Lung (tissue), 12 donors: ENCODE data around the gene PRKCE. TPM values are rescaled to one million over a fixed set of nuclear protein-coding genes. Genes with fewer than 3 reads are reported as not detected.
A peak's percentile ranks its signal among the peaks of the same experiment; 100 is the strongest.

Experiments
- ATAC-seq: fragments of 200-7000 bp; cut with Tn5 transposase; one replicate; pipeline ENCODE4 v1.9.1; 2020; ENCODE audit warnings: moderate number of reproducible peaks; ENCODE audit not compliant: insufficient read depth, low FRiP score
- DNase-seq, 3 donors: peaks; one replicate each; pipeline ENCODE4 v3.0.0-alpha.2; 2013 to 2017
- H3K27ac ChIP-seq, 2 donors: one replicate each; pipeline ENCODE4 v1.5.1; 2013; ENCODE audit warnings: mild to moderate bottlenecking in 2 of 2, moderate library complexity in 2 of 2, control low read depth in 1 of 2, inconsistent platforms in 1 of 2, low read depth in 1 of 2, low read length in 1 of 2
- H3K27me3 ChIP-seq, 3 donors: one replicate each; pipeline ENCODE4 v1.5.1; 2013; ENCODE audit warnings: low read length in 2 of 3; ENCODE audit not compliant: control insufficient read depth in 3 of 3, insufficient read depth in 3 of 3
- H3K36me3 ChIP-seq, 4 donors: one replicate each; pipeline ENCODE4 v1.5.1; 2013; ENCODE audit warnings: low read length in 4 of 4, mild to moderate bottlenecking in 1 of 4, moderate library complexity in 1 of 4; ENCODE audit not compliant: control insufficient read depth in 4 of 4, insufficient read depth in 4 of 4
- H3K4me1 ChIP-seq, 5 donors: one replicate each; pipeline ENCODE4 v1.5.1; 2013; ENCODE audit warnings: low read length in 5 of 5, mild to moderate bottlenecking in 2 of 5, moderate library complexity in 1 of 5; ENCODE audit not compliant: control insufficient read depth in 5 of 5, insufficient read depth in 5 of 5
- H3K4me3 ChIP-seq: one replicate; pipeline ENCODE4 v1.5.1; 2013; ENCODE audit warnings: mild to moderate bottlenecking, control low read depth, moderate library complexity
- H3K9ac ChIP-seq, 2 donors: one replicate each; pipeline ENCODE4 v1.5.1; 2013; ENCODE audit warnings: low read length in 2 of 2, control low read depth in 1 of 2; ENCODE audit not compliant: insufficient read depth in 1 of 2
- H3K9me3 ChIP-seq, 4 donors: one replicate each; pipeline ENCODE4 v1.5.1; 2013; ENCODE audit warnings: low read length in 3 of 4, mild to moderate bottlenecking in 1 of 4, moderate library complexity in 1 of 4; ENCODE audit not compliant: control insufficient read depth in 4 of 4, insufficient read depth in 3 of 4
- WGBS, 2 donors: extraction: QIAGEN DNeasy Blood & Tissue Kit; methylation state at CpG; one replicate each; pipeline ENCODE4 v1.1.7; 2013; 5-methylcytosine and 5-hydroxymethylcytosine counted together
- polyA plus RNA-seq, 2 donors: library from polyadenylated mRNA; stranded (reverse); fragments of 200-250 nt; gene quantifications; one replicate each; pipeline ENCODE4 v1.2.1, GENCODE V29; 2013
- total RNA-seq, 2 donors: library from RNA; depleted of rRNA in 1 of 2; stranded (reverse); fragments of >200 nt in 1 of 2; gene quantifications; one replicate each; pipeline ENCODE4 v1.2.1, GENCODE V29; 2014 to 2021
- TF ChIP-seq, protein P1 (sequence below): IDR thresholded peaks from 2 replicates; pipeline ENCODE4 v1.5.1; 2012; ENCODE audit warnings: mild to moderate bottlenecking; ENCODE audit errors: control extremely low read depth, extremely low read depth
- donor health status: control.
- donor health status: control.
- donor health status: Bipolar disorder and iron deficiency.
- donor health status: healthy.
- donor health status: DM: yes; HTN: yes; CAD: no.

PRKCE gene
- total and polyA plus RNA-seq, 4 donors: 12.5 to 82.2 (median 32.1) TPM

DNA sequence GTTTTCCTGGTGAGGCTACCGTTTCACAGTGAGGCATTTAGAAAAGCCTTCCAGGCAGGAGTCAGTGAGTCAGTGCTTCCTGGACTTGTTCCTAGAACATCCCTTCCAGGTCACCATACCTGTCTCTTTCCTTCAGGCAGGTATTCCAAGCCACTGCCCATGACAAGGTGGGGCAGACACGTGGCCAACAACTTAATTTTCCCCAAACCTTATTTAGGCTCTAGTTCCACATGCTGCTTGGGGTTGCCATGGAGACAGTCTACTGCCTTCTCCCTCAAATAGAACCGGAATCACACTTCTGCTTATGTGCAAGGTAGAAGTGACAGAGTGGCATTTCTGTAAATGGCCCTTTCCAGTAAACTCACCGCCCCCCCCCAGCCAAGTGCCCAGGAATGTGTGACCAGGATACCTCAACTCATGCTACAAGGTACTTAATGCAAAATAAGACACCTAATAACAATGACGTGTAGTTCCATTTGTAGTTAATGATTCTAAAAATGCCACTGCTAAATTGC lies 258.3 kb downstream of the PRKCE start:
- Histone ChIP-seq H3K9ac (no peak overlapping the region), H3K4me3 (no peak overlapping the region), H3K4me1 (peaks cover 0 to 18% (median 6%) of the 10 kb centered on the region in 5 donors), H3K27me3 (no peaks in the 10 kb centered on the region), H3K36me3 (no peaks in the 10 kb centered on the region), H3K9me3 (no peaks in the 10 kb centered on the region), H3K27ac (peak overlapping the region in 1 of 2 donors; percentile 47)
- DNase-seq: peak in 2 of 3 donors; percentile 57
- TF ChIP-seq, protein P1, sequence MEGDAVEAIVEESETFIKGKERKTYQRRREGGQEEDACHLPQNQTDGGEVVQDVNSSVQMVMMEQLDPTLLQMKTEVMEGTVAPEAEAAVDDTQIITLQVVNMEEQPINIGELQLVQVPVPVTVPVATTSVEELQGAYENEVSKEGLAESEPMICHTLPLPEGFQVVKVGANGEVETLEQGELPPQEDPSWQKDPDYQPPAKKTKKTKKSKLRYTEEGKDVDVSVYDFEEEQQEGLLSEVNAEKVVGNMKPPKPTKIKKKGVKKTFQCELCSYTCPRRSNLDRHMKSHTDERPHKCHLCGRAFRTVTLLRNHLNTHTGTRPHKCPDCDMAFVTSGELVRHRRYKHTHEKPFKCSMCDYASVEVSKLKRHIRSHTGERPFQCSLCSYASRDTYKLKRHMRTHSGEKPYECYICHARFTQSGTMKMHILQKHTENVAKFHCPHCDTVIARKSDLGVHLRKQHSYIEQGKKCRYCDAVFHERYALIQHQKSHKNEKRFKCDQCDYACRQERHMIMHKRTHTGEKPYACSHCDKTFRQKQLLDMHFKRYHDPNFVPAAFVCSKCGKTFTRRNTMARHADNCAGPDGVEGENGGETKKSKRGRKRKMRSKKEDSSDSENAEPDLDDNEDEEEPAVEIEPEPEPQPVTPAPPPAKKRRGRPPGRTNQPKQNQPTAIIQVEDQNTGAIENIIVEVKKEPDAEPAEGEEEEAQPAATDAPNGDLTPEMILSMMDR: no peak
- peak; percentile 86 for ATAC-seq
- 29 to 50% methylated on average over 5 of the region's 5 CpGs for WGBS, 2 donors

GRCh38 chr2:45910473-45911060 lies 259.1 kb downstream of the PRKCE start:
- no peaks in the 10 kb centered on the region for H3K36me3 ChIP-seq
- no peak overlapping the region for H3K4me3 ChIP-seq
- WGBS, 2 donors: 86 to 91% methylated on average over 7 of the region's 7 CpGs
- TF ChIP-seq, protein P1: no peak
- no peaks in the 10 kb centered on the region for H3K27me3 ChIP-seq
- H3K9me3 ChIP-seq: no peaks in the 10 kb centered on the region
- no peak for ATAC-seq
- H3K27ac ChIP-seq: peak overlapping the region in 1 of 2 donors; percentile 85
- no peak for DNase-seq
- peaks cover 0 to 15% (median 6%) of the 10 kb centered on the region in 5 donors for H3K4me1 ChIP-seq
- H3K9ac ChIP-seq: no peak overlapping the region

DNA sequence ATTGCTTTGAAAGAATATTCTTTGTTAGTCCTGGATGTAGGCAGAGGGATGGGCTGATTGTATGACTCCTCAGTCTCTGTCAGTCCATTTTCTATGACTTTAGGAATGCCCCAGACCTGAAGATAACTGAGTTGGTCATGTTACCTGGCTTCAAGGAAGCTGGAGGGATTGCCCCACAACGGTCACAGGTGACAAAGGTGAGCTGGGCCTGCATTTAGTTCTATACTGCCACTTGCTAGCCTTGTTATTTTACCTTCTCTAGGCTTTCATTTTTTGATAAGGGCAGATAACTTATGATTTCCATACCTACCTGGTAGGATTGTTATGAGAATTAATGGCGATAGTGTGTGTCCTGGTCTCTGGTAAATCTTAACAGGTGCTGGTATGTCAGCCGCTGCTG lies 260.1 kb downstream of the PRKCE start:
- Histone ChIP-seq H3K36me3 (no peaks in the 10 kb centered on the region), H3K9ac (no peak overlapping the region), H3K27me3 (no peaks in the 10 kb centered on the region), H3K4me3 (no peak overlapping the region), H3K9me3 (no peaks in the 10 kb centered on the region), H3K4me1 (peaks cover 0 to 15% (median 6%) of the 10 kb centered on the region in 5 donors), H3K27ac (no peak overlapping the region)
- DNase-seq (no peak), ATAC-seq (no peak)
- WGBS, 2 donors: 96% methylated on average over 3 of the region's 3 CpGs
- TF ChIP-seq, protein P1: no peak

DNA sequence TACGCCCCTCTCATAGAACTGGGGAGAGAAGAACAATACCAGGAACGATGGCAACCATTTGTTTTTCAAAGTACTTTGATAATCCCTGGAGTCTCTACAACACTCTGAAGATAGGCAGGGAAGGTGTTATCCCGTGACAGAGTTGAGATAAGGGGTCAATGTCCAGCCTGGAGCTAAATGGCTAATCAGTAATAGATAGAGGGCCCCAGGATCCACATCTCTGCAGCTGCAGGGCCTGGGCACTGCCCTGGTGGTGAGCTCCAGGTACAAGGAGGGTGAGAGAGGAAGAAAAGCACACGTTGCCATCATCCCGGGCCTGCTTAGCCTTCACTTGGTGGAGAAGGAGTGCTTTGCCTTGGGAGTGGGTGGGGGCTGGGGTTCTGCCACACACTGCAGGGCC lies 260.6 kb downstream of the PRKCE start:
- no peaks in the 10 kb centered on the region for H3K36me3 ChIP-seq
- no peaks in the 10 kb centered on the region for H3K9me3 ChIP-seq
- ATAC-seq (no peak), DNase-seq (no peak)
- H3K9ac ChIP-seq: no peak overlapping the region
- H3K27ac ChIP-seq: no peak overlapping the region
- 88 to 91% methylated on average over 5 of the region's 5 CpGs for WGBS, 2 donors
- no peak overlapping the region for H3K4me3 ChIP-seq
- TF ChIP-seq, protein P1: no peak
- no peaks in the 10 kb centered on the region for H3K27me3 ChIP-seq
- H3K4me1 ChIP-seq: peaks cover 0 to 15% (median 6%) of the 10 kb centered on the region in 5 donors
